ENCODE results near the gene TLR6.

TLR6 gene

GRCh38 chr4:38791010-38791409 is 65.6 kb downstream of the TLR6 start:
- H3K4me3 ChIP-seq (ENCODE audit: low read depth, low read length), result no peak overlapping the region
- DNase-seq (ENCODE audit: low read depth), result peak; percentile 74
- TF ChIP-seq MYC (IDR thresholded peaks at IDR 0.05; ENCODE audit: low read depth, low read length), result peak; percentile 29; the same call in 1 of the 2 replicates
- no peak for TF ChIP-seq POLR2A (IDR thresholded peaks at IDR 0.05; ENCODE audit: extremely low read depth, insufficient read length)

- no peak for TF ChIP-seq CTCF (IDR thresholded peaks at IDR 0.05; ENCODE audit: low read depth, low read length)
- no peak for TF ChIP-seq MYC (IDR thresholded peaks at IDR 0.05; ENCODE audit: low read depth, low read length)
- no peak for TF ChIP-seq MAX (IDR thresholded peaks at IDR 0.05; ENCODE audit: low read depth, low read length)
- TF ChIP-seq POLR2A (IDR thresholded peaks at IDR 0.05; ENCODE audit: extremely low read depth, insufficient read length), result no peak
- DNase-seq (ENCODE audit: low read depth), result no peak
- H3K4me3 ChIP-seq (ENCODE audit: low read depth, low read length), result no peak overlapping the region
These were observed 68.3 kb downstream of the TLR6 start for GRCh38 chr4:38788317-38788716.

GRCh38 chr4:38787693-38788092 is 68.9 kb downstream of the TLR6 start:
- no peak overlapping the region for H3K4me3 ChIP-seq (ENCODE audit: low read depth, low read length)
- no peak for TF ChIP-seq MYC (IDR thresholded peaks at IDR 0.05; ENCODE audit: low read depth, low read length)
- TF ChIP-seq POLR2A (IDR thresholded peaks at IDR 0.05; ENCODE audit: extremely low read depth, insufficient read length), result no peak
- TF ChIP-seq CTCF (IDR thresholded peaks at IDR 0.05; ENCODE audit: low read depth, low read length), result no peak
- no peak for TF ChIP-seq MAX (IDR thresholded peaks at IDR 0.05; ENCODE audit: low read depth, low read length)
- no peak for DNase-seq (ENCODE audit: low read depth)

- no peak overlapping the region for H3K4me3 ChIP-seq (ENCODE audit: low read depth, low read length)
- TF ChIP-seq POLR2A (IDR thresholded peaks at IDR 0.05; ENCODE audit: extremely low read depth, insufficient read length) (no peak), MYC (IDR thresholded peaks at IDR 0.05; ENCODE audit: low read depth, low read length) (no peak), MAX (IDR thresholded peaks at IDR 0.05; ENCODE audit: low read depth, low read length) (no peak), CTCF (IDR thresholded peaks at IDR 0.05; ENCODE audit: low read depth, low read length) (no peak)
- DNase-seq (ENCODE audit: low read depth), result peak; percentile 81
These were observed 70.7 kb downstream of the TLR6 start for GRCh38 chr4:38785901-38786402.

GRCh38 chr4:38785041-38785790 is 71.4 kb downstream of the TLR6 start:
- no peak for TF ChIP-seq POLR2A (IDR thresholded peaks at IDR 0.05; ENCODE audit: extremely low read depth, insufficient read length)
- no peak for TF ChIP-seq CTCF (IDR thresholded peaks at IDR 0.05; ENCODE audit: low read depth, low read length)
- no peak for TF ChIP-seq MYC (IDR thresholded peaks at IDR 0.05; ENCODE audit: low read depth, low read length)
- TF ChIP-seq MAX (IDR thresholded peaks at IDR 0.05; ENCODE audit: low read depth, low read length), result no peak
- peak; percentile 47 for DNase-seq (ENCODE audit: low read depth)
- H3K4me3 ChIP-seq (ENCODE audit: low read depth, low read length), result no peak overlapping the region

- no peak overlapping the region for H3K4me3 ChIP-seq (ENCODE audit: low read depth, low read length)
- no peak for DNase-seq (ENCODE audit: low read depth)
- TF ChIP-seq MYC (IDR thresholded peaks at IDR 0.05; ENCODE audit: low read depth, low read length) (no peak), MAX (IDR thresholded peaks at IDR 0.05; ENCODE audit: low read depth, low read length) (no peak), CTCF (IDR thresholded peaks at IDR 0.05; ENCODE audit: low read depth, low read length) (no peak), POLR2A (IDR thresholded peaks at IDR 0.05; ENCODE audit: extremely low read depth, insufficient read length) (no peak)
These were observed 72.5 kb downstream of the TLR6 start for GRCh38 chr4:38784141-38784540.
